ENCODE results near the gene GUCA2B.
A peak's percentile ranks its signal among the peaks of the same experiment; 100 is the strongest.

GUCA2B gene

DNA sequence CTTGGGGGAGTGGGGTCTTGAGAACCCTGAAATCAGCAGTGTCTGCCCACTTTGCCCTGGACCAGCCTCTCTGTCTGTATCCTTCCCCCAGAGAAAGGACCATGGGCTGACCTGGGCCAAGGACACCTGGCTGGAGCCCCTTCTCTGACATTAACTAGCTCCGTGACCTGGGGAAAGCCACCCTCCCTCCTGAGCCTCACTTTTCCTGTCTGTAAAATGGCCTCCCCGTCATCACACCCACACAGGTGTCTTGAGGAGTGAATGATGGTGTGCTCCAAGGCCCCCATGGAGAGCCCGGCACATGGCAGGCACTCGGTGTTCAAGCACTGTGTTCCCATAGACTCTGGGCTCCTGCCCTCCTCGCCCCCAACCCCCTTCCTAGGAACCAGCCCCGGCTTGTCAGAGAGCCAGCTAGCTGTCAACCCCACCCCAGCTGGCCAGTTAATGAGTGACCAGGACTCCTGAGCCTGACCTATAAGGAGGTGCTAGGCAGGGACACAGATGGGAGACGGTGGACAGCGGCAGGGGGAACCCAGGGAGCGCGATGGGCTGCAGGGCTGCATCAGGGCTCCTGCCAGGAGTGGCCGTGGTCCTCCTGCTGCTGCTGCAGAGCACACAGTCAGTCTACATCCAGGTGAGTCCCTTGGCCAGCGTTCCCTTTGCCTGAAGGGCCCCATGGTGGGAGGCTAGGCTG, at the start of gene GUCA2B:
Gene GUCA2B (plus strand): TSS at position 504 of the 694 bp plus-strand sequence. CDS start 41 bp downstream, at position 545.
- no peak for DNase-seq (ENCODE audit: low spot score)

DNA sequence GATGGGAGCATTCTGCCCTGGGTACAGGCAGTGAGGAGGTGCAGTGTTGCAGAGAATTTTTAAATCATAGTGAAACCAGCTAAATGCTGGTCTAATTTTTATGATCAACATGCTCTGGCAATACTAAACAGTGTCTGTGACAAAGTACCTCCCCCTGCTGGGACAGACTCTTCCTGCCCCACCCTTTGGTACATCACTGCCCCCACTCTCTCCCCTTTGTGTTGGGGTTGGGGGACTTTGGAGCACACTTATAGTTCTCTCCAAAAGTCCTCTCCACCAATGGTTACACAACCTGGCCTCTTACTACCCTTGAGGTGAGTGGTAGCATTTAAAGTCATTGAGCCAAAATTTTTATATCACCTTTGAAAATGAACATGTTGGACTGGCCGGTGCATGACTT, 48.2 kb upstream of the GUCA2B start:
- DNase-seq (ENCODE audit: low spot score), result no peak

DNA sequence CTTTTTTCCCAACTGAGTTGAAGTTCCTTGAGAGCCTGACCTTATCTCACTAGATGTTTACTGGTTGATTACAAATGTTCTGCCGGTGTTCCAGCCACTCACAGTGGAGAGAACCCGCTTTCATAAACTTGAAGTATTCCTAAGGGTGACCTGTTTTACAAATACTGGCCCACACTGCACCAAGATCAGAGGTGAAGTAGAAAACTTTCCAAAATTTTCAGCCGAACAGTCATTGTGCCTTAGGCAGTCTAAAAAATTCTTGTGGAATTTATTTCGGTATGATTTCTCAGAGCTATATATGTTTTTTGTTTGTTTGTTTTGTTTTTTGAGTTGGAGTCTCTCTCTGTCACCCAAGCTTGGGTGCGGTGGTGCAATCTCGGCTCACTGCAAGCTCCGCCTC, 44.9 kb upstream of the GUCA2B start:
- no peak for DNase-seq (ENCODE audit: low spot score)

DNA sequence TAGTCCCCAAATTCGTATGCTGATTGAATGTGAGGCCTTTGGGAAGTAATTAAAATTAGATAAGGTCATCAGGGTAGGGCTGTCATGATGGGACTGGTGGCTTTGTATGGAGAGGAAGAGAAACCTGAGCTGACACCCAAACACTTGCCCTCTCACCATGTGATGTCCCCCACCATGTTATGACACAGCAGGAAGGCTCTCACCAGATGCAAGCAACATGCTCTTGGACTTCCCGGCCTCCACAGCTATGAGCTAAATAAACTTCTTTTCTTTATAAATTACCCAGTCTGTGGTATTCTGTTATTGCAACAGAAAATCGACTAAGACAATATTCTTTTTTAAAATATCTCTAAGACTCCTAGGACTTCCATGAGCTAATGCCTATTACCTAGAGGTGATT, 43.6 kb upstream of the GUCA2B start:
- DNase-seq (ENCODE audit: low spot score), result no peak

DNA sequence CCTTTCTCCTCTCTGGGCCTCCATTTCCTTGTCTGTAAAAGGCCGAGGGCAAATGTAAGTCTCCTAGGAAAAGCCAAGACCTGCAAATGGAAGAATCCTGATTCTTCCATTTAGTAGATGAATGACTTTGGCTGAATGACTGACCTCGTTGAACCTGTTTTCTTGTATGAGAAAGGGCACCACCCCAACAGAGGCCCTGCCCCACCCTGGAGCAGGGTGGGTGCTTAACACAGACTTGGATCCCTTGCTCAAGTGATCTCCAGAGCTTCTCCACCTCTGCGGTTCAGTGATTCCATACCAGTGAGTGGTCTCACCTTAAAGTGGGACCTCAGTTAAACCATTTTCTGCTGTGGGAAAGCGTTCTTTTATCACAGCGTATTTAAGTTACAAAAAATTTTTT, 39.0 kb upstream of the GUCA2B start:
- DNase-seq (ENCODE audit: low spot score), result no peak

DNA sequence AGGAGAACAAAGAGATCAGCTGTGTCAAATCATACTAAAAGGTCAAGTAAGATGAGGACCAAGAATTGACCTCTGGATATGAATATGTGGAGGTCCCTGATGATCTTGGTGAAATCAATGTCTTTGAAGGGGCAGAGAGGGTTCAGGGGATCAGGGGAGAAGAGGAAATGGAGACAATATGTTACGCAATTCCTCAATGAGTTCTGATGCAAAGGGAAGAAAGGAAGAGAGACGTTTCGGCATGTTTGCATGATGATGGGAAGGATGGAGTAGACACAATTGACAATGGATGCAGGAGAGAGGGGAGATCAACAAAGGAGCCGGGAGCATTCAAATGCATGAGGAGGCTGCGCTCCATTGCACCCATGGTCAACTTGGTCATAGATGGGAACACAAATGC, 36.0 kb upstream of the GUCA2B start:
- DNase-seq (ENCODE audit: low spot score), result no peak

DNA sequence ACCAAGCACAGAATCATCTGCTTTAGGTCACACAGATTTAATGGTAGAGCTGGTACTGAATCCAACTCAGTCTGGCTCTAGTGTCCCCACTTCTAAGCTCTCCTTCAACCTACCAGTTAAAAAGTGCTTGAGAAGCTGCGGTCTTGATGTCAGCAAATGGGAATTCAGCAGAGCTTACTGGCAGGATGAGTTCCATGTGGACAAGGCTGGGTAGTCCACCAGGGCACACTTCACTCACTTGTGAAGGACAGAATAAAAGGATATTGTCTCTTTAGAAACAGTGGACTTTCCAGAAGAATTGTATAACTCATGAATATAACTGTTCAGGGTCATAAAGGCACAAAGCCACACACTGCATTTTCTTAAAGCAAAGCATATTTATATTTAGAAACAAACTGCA, 35.1 kb upstream of the GUCA2B start:
- DNase-seq (ENCODE audit: low spot score), result no peak

DNA sequence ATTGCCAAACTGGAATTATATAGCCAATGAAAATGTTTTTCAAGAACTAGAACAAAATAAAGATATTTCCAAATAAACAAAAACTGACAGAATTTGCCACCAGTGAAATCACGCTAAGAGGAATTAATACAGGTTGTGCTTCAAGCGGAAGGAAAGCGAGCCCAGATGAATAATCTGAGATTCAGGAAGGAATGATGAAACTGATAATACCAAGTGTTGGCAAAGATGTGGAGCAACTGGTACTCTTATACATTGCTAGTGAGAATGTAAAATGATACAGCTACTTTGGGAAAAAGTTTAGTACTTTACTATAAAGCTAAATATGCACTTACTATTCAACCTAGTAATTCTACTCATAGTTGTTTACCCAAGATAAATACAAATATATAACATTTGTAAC, 30.8 kb upstream of the GUCA2B start:
- DNase-seq (ENCODE audit: low spot score), result no peak

DNA sequence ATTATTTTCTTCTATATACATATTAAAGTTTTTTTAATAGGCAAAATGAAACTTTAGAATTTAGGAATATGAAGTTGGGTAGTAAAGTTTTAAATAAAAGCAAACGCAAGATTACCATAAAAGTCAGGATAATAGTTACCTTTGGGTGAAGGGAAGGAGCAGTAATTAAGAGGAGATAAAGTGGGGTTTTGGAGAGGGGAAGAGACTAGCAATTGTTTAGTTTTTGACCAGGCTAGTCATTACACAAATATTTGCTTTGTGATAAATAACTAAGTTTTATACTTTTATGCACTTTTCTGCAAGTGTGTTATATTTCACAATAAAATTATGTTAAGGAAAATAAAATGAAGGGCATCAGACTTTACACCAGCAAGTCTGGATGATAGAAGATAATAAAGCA, 27.7 kb upstream of the GUCA2B start:
- no peak for DNase-seq (ENCODE audit: low spot score)

DNA sequence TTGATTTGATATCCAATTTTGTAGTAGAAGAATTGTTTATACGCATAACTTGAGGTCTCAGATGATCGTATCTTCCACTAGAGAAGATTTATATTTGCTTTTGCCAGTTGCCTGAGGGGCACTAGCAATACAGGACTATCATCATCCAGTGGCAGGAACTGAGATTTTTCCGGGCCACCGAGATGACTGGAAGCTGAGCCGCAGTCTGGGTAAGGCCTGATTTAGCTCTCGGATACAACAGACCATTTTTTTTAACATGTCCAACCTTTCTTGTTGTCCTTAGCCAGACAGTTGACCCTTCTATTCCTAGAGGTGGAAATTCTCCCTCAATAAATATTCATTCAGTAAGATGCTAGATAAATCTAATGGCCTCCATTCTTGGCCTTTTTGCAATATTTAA, 25.4 kb upstream of the GUCA2B start:
- no peak for DNase-seq (ENCODE audit: low spot score)

DNA sequence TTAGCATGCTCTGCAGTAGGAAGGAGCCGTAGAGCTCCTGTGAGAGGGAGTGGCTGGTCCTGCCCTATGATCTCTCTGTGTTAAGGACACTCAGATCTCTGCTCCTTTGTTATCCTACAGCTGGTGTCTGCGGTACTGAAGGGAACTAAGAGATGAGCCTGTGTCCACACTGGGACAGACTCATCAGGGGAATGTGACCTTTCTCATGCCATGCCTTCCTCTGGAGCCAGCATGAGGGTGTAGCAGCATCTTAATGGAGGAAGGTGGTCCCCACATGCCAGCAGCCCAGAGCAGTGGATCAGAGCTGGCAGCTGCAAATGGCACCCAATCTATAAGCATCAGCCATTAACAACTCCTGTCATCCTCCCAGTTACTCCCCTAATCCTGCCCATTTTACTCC, 24.7 kb upstream of the GUCA2B start:
- DNase-seq (ENCODE audit: low spot score), result no peak

DNA sequence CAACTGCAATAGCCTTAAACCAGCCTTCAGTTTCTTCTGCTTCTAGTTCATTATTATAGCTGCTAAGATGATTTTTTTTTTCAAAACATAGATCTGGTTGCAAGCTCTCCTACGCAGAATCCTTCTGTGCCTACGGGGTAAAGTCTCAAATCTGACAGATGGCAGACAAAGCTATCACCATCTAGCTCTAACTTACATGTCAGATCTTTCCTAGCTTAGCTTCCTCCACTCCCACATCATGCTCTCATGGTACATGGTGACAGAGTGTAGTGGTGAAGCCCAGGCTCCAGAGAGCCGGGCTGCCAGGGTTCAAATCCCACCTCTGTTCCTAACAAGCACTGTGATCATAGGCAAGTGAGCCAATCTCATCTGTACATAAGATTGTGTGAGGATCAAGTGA, 24.2 kb upstream of the GUCA2B start:
- peak; percentile 67 for DNase-seq (ENCODE audit: low spot score)

DNA sequence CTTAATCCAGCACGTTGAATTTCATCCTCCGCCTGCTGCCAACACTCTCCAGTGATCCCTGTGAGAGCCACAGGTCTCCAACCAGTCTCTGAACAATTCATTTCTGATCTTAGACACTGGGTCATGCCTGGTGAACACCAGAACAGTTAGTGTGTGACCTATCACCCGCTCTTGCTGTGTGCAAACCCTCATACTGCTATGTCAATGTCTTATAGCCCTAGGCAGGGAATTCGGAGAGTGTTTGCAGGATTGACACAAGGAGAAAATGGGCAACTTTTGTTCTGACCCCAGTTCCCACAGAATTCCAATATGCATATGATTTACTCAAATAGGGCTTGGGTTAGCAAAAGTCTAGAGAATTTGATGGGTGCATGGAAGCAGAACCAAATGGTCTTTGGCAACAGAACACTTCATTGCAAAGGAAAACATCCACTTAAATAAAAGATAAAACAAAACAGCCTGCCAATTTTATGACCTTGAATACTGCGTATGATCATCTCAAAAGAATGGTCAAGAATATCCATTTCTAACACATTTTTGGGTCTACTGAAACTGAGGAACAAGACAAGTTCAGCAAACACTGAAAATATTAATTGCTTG, 23.0 kb upstream of the GUCA2B start:
- DNase-seq (ENCODE audit: low spot score), result no peak

DNA sequence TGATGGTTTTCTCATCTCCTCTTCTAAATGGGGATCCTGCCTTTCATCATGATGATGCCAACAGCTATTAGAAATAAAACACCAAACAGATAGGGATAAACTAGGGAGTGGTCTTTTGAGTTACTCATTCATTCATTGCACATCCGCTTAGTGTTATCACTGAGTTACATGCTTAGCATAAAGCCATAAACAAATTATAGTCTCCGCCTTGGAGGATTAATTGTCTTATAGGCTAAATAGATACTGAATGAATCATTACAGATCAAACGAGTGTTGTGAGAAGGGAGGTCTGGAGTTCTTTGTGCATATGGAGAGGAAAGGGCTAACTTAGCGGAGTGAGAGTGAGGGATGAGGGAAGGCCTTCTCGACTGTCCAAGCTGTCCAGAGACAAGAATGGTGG, 19.8 kb upstream of the GUCA2B start:
- no peak for DNase-seq (ENCODE audit: low spot score)

DNA sequence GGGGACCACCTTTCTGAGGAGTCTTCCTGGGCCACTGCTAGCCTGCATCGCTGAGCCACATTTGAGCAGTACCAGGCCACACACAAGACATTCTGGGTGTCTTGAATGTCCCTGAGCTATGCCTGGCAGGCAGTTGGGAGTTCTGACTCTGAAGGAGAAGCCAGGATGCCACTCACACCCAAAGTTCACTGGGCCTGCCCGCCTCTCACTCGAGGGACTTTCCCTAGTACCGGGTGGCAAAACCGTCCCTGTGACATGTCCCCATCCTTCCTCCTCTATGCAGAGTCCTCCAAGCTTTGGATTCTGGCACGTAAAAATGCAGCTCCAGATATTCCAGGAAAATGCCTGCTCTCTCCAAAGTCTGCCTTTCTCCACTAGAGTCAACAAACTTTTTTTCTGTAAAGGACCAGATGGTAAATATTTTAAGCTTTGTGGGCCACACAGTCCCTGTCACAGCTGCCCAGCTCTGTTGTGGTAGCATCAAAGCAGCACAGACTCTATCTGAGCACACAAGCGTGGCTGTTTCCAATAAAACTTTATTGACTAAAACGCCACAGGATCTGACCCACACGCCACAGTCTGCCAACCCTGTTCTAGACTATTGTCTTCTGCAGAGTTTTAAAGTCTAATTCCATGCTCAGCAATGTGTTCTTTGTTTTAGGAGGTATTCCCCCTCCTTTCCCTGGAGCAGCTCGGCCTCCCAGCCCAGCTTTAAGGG, 19.2 kb upstream of the GUCA2B start:
- DNase-seq (ENCODE audit: low spot score), result no peak

DNA sequence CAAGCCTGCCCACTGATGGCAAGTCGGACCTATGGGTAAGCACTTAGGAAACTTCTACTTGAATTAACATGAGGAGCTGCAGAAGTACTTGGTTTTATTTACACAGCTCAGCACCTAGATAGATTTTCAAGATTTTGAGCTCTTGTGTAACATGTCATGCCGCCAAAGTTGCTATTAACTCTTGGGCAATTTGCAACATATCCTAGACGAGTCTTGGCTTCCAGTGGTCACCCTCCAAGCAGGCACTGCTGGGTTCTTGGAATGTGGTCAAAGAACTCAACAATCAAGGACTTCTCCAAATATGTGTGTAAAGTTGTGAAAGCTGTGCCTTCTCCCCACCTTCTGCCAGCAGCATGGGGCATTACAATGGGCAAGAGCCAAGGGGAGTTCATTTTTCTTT, 17.8 kb upstream of the GUCA2B start:
- no peak for DNase-seq (ENCODE audit: low spot score)

DNA sequence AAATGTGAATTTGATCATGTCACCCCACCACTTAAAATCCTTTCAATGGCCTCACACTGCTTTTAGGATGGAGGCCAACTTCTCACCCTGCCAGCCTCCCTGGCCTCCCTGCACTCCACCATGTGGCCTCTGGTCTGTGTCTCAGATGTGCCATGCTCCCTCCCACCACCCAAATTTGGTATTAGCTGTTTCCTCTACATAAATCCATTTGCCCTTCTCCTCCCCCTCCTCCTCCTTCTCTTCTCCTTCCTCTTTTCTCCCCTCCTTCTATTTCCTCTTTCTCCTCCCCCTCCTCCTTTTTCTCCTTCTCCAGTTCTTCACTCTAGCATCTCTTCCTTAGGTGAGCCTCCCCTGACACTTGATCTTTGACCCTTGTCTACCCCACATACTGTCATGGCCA, 16.7 kb upstream of the GUCA2B start:
- no peak for DNase-seq (ENCODE audit: low spot score)

DNA sequence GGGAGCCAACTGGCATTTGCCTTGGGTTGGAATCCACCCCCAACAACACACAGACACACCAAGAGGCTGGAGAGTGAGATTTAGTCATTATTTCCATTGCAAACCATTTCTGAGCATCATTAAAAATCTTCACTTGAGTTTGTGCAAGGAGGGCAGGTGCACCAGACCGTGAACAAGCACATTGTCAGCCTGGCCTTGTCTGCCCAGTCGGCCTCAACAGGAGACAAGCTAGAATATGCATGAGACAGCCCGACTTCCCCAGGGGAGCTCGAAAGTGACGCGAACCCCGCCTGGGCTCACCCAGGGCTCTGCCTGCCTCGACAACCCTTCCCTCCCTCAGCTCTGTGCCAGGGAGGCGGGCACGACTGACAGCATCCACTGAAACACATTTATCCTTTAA, 15.4 kb upstream of the GUCA2B start:
- DNase-seq (ENCODE audit: low spot score), result no peak

DNA sequence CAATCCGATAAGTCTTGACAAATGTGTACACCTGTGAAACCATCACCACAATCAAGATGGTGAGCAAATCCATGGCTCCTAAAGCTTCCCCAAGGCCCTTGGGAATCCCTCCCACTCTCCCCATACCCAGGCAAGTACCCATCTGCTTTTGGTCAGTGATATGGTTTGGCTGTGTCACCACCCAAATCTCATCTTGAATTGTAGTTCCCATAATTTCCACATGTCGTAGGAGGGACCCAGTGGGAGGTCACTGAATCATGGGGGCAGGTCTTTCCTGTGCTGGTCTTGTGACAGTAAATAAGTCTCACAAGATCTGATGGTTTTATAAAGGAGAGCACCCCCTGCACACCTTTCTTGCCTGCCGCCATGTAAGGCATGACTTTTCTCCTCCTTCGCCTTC, 14.6 kb upstream of the GUCA2B start:
- no peak for DNase-seq (ENCODE audit: low spot score)

DNA sequence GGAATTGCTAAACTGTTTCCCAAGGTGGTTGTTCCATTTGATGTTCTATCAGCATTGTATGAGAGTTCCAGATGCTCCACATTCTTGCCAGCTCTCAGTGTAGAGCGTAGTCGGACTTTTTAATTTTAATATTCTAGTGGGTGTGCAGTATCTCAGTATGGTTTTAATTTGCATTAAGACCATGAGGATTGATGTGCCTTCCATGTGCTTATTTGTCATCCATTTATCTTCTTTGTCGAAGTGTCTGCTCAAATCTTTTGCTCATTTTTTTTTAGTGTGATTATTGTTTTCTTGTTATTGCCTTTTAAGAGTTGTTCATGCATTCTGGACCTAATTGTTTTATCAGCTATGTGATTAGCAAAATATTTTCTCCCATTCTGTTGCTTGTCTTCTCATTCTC, 13.8 kb upstream of the GUCA2B start:
- no peak for DNase-seq (ENCODE audit: low spot score)

DNA sequence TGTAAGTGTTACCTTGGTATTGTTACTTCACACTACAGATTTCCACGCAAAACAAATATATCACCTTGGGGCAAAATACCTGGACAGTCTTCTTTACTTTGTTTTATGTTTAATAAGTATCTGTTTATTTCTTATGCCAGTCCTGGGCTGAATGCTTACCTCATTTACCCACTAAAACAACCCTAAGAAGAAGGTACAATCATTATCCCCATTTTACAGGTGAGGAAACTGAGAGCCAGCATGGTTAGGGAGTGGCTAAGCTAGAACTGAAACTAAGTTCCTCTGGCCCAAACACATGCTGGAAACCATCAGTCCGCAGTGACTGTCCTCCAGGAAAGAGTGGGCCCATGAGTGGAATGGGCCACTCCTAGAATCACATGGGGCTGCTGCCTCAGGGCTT, 13.0 kb upstream of the GUCA2B start:
- DNase-seq (ENCODE audit: low spot score), result no peak

DNA sequence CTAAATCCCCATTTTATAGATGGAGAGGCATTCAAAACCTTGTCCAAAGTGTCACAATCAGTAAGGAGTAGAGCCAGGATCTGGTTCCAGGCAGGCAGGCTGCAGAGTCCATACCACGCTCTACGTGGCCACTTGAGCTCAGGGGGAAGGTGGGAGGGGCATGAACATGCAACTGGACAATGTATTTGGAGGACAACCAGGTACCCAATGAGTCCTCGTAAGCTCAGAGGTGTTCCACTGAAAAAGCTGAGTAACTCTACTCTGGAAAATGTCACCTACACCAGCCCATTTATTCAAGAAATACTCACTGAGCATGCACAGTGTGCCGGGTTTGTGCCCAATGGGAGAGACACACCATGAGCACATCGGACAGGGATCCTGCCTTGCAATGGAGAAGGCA, 11.2 kb upstream of the GUCA2B start:
- DNase-seq (ENCODE audit: low spot score), result no peak

DNA sequence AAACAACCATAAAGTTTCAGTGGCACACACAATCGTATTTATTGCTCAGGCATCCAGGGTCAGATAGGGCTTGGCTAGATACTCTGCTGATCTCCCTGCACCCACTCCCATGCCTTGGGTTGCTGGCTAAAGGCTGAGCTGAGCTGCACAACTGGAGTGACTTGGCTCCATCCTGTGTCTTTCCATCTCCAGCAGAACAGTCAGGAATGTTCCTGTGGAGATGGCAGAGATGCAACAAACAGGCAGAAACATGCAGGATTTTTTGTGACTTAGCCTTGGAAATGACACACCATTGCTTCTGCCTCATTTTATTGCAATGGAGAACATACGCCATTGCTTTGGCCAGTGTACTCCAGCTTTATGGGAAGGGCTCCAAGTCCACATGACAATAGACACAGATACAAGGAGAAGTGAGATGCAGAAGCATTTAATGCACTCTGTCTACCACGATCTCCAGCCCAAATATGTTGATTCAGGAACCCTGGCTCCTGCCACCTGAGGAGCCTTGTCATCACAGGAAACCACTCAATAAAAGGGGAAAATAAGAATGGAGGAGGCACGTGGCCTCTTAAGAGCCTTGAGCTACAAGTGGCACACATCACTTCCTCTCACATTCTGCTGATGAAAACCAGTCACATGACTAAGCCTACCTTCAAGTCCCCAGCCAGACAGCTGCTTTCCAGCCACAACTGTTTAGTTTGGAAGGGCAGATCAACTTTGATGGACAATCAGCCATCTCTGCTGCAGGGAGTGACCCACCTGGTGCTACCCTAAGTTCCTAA, 10.1 kb upstream of the GUCA2B start:
- DNase-seq (ENCODE audit: low spot score), result no peak

Measured in putamen (tissue), 1 donor.